Inflammatory macrophage (primary cell): ENCODE results near the gene WDR5.
"Not testable (repeated sequence)": the region's sequence is repeated elsewhere in the genome, so short reads cannot be mapped to it uniquely, and the experiment has no call there.

Source experiments
- DNase-seq, 2 donors: peaks; one replicate each; pipeline ENCODE4 v3.0.0-alpha.2; 2020 to 2022
- total RNA-seq, 18 experiments: gene quantifications; one replicate each; lab custom pipeline; 2026; ENCODE audit warnings: mixed read lengths in 6 of 18, inconsistent platforms in 2 of 18; lab: John Stamatoyannopoulos, UW

The WDR5 gene
- total RNA-seq = 11.9 to 35.5 (median 25.7) reads per million in 18 experiments

DNA sequence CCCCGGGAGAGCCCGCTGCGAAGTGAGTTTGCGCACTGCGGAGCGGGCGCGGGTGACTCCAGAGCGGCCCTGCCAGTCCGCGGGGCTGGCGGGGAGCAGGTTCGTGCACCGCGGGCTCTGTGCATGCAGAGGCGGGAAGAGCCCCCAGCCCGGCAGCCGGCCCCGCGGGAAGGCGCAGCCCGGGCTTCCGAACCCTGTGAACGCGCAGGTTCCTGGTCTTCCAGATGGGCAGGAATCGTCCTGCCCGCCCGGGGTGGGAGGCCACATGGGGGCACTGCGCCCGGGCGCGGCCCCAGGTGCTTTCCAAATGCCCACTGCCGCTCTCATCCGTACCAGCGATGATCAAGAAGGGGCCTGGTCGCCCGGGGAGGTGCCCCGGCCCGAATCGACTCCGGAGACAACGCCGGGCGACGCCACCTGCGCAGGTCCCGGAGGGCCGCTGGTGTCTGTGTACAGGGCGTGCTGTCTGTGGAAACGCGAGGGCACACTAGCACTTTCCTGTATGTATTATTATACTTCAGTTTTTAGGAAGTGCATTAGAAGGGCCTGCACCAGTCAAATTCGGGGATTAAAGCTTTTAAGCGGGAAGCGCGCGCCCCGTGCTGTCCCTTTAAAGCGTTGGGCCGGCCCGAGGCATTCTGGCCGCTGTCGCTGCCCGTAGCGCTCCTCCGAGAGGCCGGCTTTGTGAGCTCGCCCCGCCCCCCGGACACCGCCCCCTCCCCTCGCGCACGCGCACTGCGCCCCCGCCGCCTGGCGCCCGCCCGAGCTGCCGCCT is at the start of gene WDR5:
WDR5 (plus strand) TSS at position 740 of the 775 bp plus-strand sequence. CDS start 3,796 bp downstream, outside the sequence.
- peak; percentile 91 to 94 for DNase-seq

DNA sequence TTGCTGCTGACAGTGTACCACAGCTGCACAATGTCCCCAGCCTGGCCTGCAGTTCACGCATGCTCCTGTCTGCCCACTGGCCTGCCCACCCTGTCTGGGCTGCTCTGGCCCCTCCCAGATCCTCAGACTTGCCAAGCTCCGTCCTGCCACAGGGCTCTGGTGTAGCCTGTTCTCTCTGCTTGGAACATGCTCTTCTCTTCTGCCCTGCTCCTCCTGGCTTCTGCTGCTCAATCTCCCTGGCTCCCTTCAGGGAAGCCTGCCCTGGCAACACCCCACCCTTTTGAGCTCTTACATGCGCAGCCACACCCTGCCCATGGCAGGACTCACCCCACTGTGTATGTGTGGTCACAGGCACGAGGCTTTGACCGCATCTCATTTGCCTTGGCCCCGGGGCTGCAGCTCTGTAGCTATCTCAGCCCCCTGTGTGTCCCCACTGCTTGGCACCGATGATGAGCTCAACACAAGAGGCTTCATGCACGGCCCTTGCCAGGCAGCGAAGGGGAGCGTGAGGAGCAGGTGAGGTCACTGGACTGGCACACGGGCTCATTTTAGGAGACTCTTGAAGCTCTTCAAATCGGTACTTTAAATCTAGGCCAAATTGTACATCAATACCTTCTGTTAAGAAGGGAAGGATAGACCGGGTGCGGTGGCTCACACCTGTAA is 47.7 kb upstream of the WDR5 start:
- no peak for DNase-seq

DNA sequence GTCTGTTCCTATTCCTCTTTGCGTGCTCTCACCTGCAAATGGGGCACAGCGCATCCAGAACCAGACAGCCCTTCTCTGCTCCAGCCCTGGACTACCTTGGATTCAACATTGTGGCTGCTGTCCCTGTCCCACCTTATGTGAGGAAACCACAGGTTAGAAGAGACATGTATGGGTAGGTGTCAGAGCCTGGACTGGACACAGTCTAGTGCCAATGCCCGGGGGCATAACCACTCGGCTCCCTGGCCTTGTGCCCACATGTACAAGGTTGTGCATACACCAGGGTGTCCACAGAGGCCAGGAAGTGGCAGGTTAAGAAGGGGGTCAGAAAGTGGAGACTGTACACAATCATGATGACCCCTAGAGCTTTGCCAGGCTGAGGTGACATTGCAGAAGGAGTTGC is 45.9 kb upstream of the WDR5 start:
- DNase-seq = no peak

DNA sequence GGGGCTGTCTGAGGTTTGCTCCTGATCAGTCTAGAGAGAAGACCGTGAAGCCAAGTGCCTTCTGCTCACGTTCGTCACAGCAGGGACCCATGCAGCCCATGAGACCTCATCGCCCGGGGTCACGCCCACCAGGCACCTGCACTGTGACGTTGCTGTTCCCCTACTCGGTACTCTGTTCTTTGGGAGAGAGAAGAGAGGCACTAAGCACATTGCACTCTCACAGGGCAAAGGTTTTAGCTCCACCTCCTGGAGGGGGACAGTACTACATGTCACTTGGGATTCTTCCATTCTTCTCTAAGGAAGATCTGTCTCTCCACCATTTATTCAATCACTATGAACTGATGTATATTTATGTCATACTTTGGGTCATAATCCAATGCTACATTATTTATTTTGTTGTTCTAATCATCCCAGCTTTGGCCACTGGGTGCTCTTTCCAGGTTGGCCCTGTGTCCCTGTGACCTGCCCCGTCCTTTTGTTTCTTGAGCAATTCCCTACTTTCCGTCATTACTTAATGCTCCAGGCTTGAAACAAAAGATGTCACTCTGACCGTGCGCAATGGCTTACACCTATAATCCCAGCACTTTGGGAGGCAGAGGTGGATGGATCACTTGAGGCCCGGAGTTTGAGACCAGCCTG is 36.6 kb upstream of the WDR5 start:
- peak; percentile 71 to 77 for DNase-seq

DNA sequence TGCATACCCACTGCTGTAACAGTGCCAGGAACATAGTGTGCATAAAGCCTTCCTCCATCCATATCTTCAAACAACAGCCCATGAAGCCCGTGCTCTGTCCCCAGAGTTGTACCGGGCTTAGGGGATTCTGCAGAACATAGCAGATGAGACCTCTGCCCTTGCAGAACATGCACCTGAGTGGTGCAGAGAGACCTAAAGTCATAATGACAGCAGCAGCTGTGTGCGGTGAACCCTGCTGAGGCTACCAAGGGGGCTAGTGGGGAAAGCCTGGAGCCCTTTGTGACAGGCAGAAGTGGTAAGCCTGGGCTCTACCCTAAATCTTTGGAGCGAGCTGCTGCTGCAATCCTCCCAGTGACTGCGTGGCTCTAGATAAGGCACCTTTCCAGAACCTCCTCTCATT is 35.8 kb upstream of the WDR5 start:
- DNase-seq = no peak

DNA sequence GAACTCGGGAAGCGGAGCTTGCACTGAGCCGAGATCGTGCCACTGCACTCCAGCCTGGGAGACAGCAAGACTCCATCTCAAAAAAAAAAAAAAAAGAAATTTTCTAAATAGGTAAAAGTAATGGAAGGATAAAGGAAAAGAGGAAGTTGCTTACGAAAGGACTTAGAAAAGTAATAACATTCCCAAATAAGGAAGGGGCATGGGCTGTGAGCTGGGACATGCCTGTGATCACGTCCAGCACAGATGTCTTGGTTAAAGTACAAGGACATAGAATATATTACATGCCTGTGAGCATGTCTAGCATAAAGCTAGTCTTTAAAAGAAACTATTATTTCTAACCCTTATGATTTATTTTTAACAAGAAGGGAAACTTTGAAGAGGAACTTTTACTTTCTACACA is 34.7 kb upstream of the WDR5 start:
- DNase-seq = not testable (repeated sequence)

DNA sequence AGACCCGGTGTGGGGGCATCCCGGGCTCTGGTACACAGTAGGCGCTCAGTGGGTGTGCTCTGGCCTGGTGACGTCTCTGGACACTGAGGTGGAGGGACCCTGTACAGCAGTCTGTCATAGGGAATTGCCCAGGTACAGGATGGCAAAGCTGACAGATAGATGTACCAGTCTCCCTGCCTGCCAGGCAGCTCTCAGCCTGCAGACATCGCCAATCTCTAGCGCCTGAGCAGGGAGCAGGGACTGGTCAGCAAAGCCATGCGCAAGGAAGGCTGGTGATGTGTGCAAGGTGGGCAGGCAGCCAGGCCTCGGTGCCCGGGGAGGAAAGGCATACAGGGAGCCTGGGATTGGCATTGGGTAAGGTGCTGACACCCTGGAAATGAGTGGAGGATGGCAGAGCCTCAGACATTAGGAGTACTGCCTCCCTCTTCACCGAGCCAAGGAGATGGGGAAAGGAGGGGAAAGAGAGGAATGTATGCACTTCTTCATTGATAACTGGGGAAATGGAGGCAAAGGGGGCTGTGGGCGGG is 34.2 kb upstream of the WDR5 start:
- no peak for DNase-seq

DNA sequence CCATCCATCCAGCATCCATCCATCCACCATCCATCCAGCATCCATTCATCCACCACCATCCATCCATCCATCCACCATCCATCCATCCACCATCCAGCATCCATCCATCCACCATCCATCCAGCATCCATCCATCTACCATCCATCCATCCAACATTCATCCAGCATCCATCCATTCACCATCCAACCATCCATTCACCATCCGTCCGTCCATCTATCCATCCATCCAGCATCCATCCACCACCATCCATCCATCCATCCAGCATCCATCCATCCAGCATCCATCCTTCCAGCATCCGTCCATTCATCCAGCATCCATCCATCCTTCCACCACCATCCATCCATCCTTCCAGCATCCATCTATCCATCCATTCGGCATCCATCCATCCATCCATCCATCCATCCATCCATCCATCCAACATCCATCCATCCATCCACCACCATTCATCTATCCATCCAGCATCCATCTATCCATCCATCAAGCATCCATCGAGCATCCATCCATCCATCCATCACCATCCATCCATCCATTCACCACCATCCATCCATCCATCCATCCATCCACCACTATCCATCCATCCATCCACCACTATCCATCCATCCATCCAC is 32.4 kb upstream of the WDR5 start:
- no peak for DNase-seq

DNA sequence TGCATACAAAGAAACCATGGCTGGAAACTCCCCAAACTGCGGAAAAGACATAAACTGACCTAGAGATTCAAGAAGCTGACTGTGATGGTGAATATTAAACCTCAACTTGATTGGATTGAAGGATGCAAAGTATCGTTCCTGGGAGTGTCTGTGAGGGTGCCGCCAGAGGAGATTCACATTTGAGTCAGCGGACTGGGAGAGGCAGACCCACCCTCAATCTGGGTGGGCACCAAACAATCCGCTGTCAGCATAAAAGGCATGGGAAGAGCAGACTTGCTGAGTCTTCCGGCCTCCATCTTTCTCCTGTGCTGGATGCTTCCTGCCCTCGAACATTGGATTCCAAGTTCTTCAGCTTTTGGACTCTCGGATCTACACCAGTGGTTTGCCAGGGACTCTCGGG is 24.8 kb upstream of the WDR5 start:
- no peak for DNase-seq

DNA sequence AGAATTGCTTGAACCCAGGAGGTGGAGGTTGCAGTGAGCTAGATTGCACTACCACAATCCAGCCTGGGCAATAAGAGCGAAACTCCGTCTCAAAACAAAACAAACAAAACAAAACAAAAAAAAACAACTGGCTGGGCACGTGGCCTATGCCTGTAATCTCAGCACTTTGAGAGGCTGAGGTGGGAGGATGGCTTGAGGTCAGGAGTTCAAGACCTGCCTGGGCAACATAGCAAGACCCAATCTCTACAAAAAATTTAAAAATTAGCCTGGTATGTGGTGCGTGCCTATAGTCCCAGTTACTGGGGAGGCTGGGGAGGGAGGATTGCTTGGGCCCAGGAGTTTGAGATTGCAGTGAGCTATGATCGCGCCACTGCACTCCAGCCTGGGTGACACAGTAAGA is 23.3 kb upstream of the WDR5 start:
- DNase-seq = no peak

DNA sequence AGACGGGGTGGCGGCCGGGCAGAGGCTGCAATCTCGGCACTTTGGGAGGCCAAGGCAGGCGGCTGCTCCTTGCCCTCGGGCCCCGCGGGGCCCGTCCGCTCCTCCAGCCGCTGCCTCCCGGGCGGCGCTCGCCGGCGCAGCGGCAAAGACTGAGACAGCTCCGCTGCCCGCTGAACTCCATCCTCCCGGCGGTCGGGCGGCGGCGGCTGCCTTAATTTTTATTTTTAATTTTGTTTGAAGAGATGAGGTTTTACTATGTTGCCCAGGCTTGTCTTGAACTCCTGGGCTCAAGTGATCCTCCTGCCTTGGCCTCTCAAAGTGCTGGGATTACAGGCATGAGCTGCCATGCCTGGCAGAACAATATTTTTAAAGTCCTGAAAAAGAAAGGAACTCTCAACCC is 16.9 kb upstream of the WDR5 start:
- not testable (repeated sequence) for DNase-seq

DNA sequence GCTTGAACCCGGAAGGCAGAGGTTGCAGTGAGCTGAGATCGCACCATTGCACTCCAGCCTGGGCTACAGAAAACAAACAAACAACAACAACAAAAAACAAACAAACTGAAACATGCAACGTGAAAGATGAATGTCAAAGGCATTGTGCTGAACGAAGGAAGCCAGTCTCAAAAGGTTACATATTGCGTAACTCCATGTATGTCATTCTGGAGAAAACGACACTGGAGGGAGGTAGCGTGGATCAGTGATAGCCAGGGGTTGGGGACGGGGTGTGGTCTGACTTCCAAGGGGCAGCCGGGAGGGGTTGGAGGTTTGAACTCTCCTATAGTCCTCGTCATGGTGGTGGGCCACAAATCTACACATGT is 12.1 kb upstream of the WDR5 start:
- peak; percentile 2 to 13 for DNase-seq

DNA sequence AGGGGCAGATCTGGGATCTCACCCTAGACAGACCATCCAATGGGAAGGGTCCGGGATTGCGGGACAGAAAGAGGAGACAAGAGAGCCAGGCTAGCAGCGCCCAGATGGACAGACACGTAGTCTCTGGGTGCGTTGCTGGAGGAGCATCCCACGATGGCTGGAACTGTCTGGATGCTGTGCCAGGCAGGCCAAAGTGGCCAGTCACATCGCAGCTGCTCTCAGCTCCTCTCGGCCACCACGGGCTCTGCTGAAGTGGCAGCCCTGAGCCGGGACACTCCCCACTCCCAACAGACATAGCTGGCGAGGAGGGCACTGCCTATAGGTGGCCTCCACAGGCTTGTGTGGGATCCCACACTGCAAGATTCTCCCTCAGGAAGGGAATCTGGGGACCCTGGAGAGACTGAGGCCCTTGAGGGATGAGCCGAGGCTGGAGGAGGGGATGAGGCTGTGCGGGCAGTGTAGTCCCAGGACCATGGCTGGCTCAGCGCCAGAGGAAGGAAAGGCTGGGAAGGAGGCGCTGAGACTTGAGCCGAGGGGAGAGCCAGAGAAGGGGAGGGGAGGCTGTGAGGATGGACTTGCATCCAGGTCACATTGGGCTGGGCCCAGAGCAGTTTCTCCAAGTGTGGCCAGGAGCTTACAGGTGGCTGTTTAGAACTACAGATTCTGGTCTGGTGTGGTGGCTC is 10.3 kb upstream of the WDR5 start:
- DNase-seq = no peak

DNA sequence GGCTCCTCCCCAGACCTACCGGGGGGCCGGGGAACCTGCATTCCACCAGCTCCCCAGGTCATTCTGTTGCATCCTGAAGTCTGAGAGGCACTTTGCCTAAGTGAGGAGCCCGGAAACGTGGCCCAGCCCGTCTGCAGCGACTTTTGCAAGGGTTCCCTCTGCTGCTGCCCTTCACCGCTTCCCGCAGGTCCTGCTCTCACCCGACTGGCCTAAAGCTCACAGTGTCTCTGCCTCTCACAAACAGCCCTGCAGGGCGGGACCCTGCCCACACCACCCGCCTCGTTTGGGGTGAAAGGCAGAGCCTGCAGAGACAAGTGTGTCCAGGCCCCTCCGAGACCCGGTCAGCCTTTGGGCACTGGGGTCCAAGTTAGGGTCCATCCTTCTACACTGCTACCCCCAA is 9.5 kb upstream of the WDR5 start:
- DNase-seq = no peak

DNA sequence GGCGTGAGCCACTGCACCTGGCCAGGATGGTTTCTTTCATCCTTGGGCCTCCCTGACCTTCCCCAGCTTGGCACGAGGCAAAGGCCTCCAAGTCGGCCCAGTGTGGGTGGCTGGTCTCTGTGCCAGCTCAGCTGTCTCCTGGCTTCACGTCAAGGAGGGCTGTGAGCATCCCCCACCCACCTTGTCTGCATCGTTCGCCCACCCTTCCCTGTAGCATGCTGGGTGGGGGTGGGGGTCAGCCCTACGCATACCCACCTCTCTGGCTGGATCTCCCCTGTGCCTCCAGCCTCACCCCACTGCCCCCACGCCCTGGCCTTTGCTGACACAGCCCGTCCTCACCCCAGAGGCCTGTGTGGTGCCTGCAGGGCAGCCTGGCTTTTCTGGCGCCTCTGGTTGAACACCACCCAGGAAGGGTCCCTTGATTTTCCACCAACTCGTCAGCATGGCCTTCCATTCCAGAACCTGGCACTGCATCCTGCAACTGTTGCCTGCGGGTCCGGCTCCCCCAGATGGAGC is 8.8 kb upstream of the WDR5 start:
- no peak for DNase-seq

DNA sequence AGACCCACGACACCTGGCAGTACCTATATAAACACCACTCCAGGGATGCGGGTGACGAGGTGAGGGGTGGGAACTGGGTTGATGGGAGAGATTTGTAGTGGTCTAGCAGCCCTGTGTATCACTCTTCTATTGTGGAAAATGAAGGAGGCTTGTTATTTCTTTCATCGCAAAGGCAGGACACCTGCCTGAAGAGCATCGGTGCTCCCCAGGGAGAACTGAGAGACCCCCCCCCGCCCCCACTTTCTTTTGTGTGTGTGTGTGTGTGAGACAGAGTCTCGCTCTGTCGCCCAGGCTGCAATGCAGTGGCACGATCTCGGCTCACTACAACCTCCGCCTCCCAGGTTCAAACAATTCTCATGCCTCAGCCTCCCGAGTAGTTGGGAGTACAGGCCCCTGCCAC is 8.3 kb upstream of the WDR5 start:
- no peak for DNase-seq

DNA sequence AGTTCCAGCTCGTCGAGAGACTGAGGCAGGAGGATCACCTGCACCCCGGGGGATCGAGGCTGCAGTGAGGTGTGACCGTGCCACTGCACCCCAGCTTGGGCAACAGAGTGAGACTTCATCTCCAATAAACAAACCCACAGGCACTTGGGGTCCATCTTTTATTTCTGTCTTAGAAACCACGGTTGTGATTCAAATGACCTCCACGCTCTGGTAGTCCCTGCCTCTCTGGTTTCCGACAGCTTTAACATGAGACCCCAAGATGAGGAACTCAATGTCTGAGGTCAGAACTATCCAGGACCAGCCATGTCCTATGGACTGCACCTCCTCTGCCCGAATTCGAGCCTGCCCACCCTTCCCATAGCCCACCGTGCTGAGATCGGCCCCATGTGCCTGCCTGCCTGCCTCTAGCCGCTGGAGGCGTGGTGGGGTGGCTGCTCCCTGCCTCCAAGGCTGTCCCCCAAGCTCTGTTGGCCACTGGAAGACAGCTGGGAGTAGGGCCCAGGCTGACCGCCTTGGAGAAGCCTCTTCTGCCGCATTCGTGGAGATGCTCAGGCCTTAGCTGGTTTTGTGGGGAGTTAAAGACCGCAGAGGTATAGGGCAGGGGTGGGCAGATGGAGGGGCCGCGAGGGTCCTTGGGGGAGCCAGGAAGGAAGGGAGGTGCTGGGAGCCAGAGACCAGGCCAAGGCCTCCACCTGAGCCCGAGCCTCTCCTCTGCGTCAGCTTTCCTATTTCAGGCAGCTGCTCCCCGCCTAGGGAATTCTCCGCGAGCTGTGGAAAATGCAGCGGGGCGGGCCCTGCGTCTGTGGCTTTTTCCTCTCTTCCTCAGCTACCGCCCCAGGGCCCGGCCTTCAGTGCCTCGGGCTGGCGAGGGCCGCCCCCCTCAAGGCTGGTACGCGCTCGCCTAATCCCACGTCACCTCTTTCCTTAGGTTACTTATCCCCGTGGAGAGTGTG is 6.9 kb upstream of the WDR5 start:
- no peak for DNase-seq

DNA sequence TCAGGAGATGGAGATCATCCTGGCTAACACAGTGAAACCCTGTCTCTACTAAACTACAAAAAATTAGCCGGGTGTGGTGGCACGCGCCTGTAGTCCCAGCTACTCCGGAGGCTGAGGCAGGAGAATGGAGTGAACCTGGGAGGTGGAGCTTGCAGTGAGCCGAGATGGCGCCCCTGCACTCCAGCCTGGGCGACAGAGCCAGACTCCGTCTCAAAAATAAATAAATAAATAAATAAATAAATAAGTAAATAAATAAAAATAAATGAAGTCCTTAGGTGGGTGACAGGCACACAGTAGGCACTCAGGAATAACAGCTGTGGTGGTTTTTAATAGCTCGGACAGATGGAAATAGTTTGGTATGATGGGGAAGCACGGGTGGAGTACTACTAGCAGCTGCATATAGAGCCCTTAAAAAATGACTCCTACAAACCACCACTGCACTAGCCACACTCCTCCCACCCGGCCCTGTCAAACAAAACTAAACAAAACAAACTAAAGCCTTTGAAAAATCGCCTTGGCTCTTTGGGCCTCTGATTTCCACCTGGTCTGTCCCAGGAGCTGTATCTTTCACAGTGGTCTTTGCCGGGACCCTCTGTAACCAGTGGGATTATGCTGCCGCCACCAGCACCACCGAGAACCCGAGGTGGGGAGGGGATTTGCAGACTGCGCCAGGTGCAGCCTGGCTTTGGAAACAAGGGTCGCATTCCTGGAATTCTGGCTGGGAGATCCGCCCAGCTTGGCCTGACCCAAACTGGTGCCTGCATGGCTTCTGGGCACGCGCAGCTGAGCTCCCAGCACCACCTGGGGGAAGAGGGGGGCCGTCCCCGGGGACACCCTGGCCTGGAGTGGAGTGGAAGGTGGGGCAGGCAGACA is 5.1 kb upstream of the WDR5 start:
- DNase-seq = no peak

DNA sequence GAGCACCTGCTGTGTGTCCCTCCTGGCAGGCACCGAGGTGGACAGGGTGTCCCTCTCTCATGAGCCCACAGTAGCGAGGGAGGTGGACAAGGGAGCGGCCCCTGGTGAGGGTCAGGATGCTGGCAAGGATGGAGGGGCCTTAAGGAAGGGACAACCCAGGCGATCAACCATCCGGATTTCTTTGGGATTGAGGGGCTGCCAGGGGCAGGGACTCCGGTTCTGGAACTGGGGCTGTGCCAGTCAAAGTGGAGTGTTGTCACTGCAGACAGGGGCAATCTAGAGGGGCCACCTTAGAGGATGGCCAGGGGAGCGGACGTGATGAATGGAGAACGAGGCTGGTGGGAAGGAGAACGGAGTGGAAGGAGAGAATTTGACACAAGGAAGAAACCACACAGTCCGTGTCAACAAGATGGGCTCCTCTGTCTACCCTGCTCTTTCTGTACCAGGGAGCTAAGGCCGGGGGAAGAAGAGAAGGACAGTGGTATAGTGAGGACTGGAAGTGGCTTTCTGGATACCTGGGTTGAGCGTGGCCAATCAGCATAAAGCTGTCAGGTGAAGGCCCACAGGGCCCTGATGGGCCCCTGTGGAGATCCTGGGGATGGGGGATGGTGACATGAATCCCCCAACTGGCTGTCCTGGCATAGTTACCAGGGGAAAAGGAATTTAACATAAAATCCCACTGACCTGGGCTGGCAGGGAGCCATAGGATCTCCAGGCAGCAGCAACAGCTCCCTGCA is 4.2 kb upstream of the WDR5 start:
- DNase-seq = no peak
